OCI-LY3 (cell line): ENCODE measurements around the gene COPS3.

Experiments
- CTCF ChIP-seq: fragments of 200-600, 300-600 bp; sonication (generic); IDR thresholded peaks from 2 replicates; pipeline ENCODE4 v1.5.1; 2014; ENCODE audit warnings: antibody characterized with exemption, low read length, low read depth
- EZH2phosphoT487 ChIP-seq: fragments of 200-600 bp; shearing (Covaris generic); IDR thresholded peaks from 2 replicates; pipeline ENCODE4 v1.6.1; 2018; ENCODE audit warnings: antibody characterized with exemption, mixed run types, low read depth

DNA sequence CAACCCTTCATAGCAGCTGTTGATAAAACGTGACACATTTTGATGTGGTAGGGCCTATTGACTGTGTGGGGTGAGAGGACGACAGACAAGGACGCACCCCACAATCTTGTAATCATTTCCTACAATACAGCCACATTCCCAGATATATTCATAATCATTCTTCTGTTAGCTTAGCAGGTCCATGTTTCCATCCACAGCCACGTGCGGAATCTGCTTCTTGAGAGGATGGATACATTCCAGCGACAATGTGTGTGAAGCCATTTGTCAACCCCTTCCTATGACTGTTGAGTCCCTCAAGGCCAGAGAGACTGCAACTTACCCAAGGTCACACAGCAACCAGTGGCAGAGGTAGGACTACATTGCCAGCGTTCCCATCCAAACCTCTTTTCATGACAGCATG is 8.7 kb upstream of the COPS3 start:
- TF ChIP-seq CTCF (no peak), EZH2phosphoT487 (no peak)
